BJ (cell line): Measurements from ENCODE around the gene DGKD. TPM values are rescaled to one million over a fixed set of nuclear protein-coding genes. Genes with fewer than 3 reads are reported as not detected.
"Not testable (repeated sequence)": the region's sequence is repeated elsewhere in the genome, so short reads cannot be mapped to it uniquely, and the experiment has no call there.

Experiments used
- CTCF ChIA-PET: fragments of 350-600 bp; formaldehyde crosslinking; extraction: SDS; loops from one replicate; lab custom pipeline; 2021; ENCODE audit warnings: antibody characterized with exemption, inconsistent platforms; lab: Yijun Ruan, JAX
- POLR2A ChIA-PET: fragments of 300-600 bp; sonication (Branson Sonifier 250); formaldehyde crosslinking; extraction: SDS; loops from one replicate; lab custom pipeline; 2021; ENCODE audit warnings: antibody characterized with exemption; lab: Charles Lee
- DNase-seq: peaks from one replicate; pipeline ENCODE4 v3.0.0-alpha.2; 2011; ENCODE audit warnings: low read depth
- H3K27me3 ChIP-seq: 2 replicates; pipeline ENCODE4 v1.6.0; 2011; ENCODE audit warnings: low read length; ENCODE audit not compliant: control insufficient read depth, insufficient read depth
- H3K36me3 ChIP-seq: 2 replicates; pipeline ENCODE4 v1.5.1; 2011; ENCODE audit warnings: low read length; ENCODE audit not compliant: control insufficient read depth, insufficient read depth
- H3K4me3 ChIP-seq: 2 replicates; pipeline ENCODE4 v1.5.1; 2011; ENCODE audit warnings: low read depth, mild to moderate bottlenecking, control low read depth, low read length
- CTCF ChIP-seq: IDR thresholded peaks from 2 replicates; pipeline ENCODE4 v1.5.1; 2011; ENCODE audit warnings: low read depth, mild to moderate bottlenecking, control low read depth, inconsistent platforms, low read length, moderate library complexity; ENCODE audit not compliant: insufficient read depth
- polyA plus RNA-seq: library from polyadenylated mRNA; depleted of rRNA; stranded (reverse); fragments of >200 nt; gene quantifications from 2 replicates; pipeline ENCODE4 v1.2.3, GENCODE V29; 2011

Gene DGKD
- polyA plus RNA-seq, 1 experiment = 8.5 TPM

DNA sequence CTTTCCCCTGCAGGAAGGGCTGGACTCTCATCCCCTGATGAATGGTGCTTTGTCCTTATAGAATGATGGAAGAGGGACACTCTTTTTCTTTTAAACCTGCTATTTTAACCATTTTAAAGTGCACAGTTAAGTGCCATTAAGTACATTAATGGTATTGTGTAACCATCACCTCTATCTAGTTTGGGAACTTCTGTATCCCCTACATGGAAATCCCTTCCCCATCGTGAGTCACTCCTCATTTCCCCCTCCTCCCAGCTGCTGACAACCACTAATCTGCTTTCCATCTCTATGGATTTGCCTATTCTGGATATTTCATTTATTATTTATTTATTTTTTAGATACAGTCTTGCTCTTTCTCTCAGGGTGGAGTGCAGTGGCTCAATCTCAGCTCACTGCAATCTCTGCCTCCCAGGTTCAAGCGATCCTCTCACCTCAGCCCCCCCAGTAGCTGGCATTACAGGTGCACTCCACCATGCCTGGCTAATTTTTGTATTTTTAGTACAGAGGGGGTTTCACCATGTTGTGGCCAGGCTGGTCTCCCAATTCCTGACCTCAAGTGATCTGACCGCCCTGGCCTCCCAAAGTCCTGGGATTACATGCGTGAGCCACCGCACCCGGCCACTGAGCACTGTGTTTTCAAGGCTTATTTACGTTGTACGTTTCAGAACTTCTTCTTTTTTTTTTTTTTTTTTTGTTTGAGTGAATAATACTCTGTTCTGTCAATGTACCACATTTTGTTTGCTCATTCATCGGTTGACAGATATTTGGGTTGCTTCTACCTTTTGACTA lies 15.8 kb downstream of the DGKD start:
- ChIA-PET POLR2A (no interaction called here), CTCF (interaction anchor here (0.6 kb wide), 1 partner anchor 33 kb away, joined by 3 read pairs; no protein-coding TSS in a partner anchor)
- no peak for DNase-seq
- no peak for TF ChIP-seq CTCF
- no peak overlapping the region for H3K4me3 ChIP-seq
- H3K27me3 ChIP-seq = no peaks in the 10 kb centered on the region
- peaks cover 3% of the 10 kb centered on the region for H3K36me3 ChIP-seq

DNA sequence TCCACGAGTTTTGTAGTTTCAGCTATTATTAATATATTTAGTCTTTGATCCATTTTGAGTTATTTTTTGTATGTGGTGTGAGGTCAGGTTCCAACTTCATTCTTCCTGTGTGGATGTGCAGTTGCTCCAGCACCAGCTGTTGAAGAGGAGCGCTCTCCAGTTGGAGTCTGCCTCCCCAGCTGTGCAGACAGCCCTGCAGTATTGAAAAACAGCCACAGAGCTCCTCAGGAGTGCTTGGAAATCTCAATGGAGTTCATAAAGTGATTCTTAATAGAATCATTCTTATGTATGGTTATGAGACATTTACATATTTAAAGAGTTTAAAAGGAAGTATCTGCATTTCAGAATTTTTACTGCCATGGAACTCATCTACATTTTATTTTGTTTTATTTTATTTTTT lies 17.3 kb downstream of the DGKD start:
- ChIA-PET POLR2A (no interaction called here), CTCF (interaction anchor here (1.2 to 1.4 kb wide), 4 partner anchors 14 to 18 kb away, joined by 3 to 5 read pairs (median 4); no protein-coding TSS in a partner anchor)
- no peak for DNase-seq
- Histone ChIP-seq H3K27me3 (no peaks in the 10 kb centered on the region), H3K4me3 (no peak overlapping the region), H3K36me3 (peaks cover 1% of the 10 kb centered on the region; the same call in 1 of the 2 replicates)
- no peak for TF ChIP-seq CTCF

DNA sequence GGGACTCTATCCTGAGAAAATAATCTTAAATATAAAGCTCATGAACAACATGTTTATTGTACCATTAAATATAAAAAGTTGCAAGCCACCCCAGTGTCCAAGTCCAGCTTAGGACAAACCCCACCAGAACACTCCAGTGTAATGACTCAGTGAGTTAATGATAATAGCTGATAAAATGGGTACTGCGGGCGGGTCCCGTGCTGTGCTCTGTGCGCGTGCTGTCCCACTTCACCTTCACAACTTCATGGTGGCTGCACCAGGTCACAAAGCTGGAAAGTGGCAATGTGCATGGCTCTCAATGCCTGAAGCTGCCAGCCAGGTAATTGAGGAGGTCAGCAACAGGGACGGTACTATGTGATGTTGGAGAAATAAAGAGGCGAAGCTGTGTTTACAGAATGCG lies 18.6 kb downstream of the DGKD start:
- H3K4me3 ChIP-seq = no peak overlapping the region
- POLR2A ChIA-PET = no interaction called here
- peaks cover 1% of the 10 kb centered on the region; the same call in 1 of the 2 replicates for H3K36me3 ChIP-seq
- DNase-seq = no peak
- H3K27me3 ChIP-seq = no peaks in the 10 kb centered on the region
- CTCF ChIA-PET = interaction anchor here (1.1 to 1.4 kb wide), 6 partner anchors 10 to 70 kb away, joined by 3 to 5 read pairs (median 4); no protein-coding TSS in a partner anchor
- no peak for TF ChIP-seq CTCF

- peaks cover 1% of the 10 kb centered on the region; the same call in 1 of the 2 replicates for H3K36me3 ChIP-seq
- no peak overlapping the region for H3K4me3 ChIP-seq
- POLR2A ChIA-PET = no interaction called here
- no peak for TF ChIP-seq CTCF
- no peak for DNase-seq
- no peaks in the 10 kb centered on the region for H3K27me3 ChIP-seq
- CTCF ChIA-PET = interaction anchor here (1.1 to 1.3 kb wide), 3 partner anchors 9 to 70 kb away, joined by 3 read pairs; no protein-coding TSS in a partner anchor
Measured at GRCh38 chr2:233373316-233373715, 19.0 kb downstream of the DGKD start.

- H3K36me3 ChIP-seq, H3K27me3 ChIP-seq, DNase-seq, POLR2A ChIA-PET, H3K4me3 ChIP-seq, CTCF ChIA-PET: not testable (repeated sequence)
Measured at GRCh38 chr2:233374776-233375175, 20.5 kb downstream of the DGKD start.
